GM21717 (cell line): ENCODE results near the gene E2F3.
"Not testable (repeated sequence)": the region's sequence is repeated elsewhere in the genome, so short reads cannot be mapped to it uniquely, and the experiment has no call there.

ENCODE experiments used
- ATAC-seq: cut with Tn5 transposase; IDR thresholded peaks from one replicate; pipeline ENCODE4 v1.9.1; 2021; ENCODE audit warnings: mild to moderate bottlenecking, moderate library complexity; ENCODE audit not compliant: unreplicated experiment

The E2F3 gene

DNA sequence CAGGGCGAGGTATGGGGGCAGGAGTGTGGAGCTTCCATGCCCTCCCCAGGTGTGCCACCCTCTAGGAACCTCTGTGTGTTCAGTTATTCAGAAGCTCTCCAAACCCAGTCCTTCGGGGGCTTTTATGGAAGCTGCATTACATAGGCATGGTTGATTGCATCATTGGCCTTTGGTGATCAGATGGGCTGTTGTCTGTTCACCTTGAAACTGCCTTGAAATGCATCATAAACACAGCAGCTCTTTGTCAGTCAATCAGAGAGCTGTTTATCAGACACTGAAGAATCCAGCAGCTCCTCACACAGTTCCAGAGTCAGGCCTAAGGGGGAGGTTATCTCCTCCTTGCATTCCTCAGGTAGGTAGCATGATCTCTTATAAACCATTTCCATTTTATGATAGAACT is 62.4 kb downstream of the E2F3 start:
- ATAC-seq = no peak

DNA sequence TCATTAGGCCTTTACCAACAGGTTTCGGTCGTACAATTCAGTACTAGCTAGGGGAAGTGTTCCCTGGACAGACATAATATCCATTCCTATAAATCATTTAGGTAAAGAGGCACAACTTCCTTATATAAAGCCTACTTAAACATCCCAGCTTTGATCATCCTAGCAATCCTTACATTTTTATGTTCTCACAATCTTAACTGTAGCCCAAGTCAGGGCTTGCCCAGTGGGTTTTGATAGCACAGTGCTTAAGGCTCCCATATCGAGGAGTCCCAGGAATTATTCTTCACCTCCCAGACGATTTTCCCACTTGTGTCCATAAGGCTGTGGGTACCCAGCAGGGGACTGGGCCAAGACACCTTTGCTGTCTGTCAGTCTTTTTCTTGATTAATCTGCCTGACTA is 63.2 kb downstream of the E2F3 start:
- ATAC-seq = no peak

GRCh38 chr6:20465616-20466015 is 63.9 kb downstream of the E2F3 start:
- not testable (repeated sequence) for ATAC-seq

DNA sequence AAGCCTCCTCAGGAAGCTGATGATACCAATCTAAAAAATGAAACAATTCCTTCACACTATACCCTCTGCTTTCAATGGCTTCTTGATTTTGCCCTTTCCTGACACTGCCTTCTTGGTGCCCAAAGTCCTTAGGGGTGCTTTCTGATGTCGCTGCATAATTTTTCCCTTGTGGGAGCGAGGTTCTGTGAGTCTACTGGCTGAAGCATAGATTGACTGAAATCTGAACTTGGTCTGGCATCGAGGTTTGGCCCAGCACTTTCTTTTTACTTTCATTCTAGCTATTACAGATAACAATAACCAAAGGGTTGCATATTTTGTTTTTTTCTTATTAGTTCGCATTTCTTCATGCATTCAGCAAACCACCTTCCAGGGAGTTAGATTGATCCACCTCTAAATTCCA is 65.8 kb downstream of the E2F3 start:
- ATAC-seq = peak; percentile 55

DNA sequence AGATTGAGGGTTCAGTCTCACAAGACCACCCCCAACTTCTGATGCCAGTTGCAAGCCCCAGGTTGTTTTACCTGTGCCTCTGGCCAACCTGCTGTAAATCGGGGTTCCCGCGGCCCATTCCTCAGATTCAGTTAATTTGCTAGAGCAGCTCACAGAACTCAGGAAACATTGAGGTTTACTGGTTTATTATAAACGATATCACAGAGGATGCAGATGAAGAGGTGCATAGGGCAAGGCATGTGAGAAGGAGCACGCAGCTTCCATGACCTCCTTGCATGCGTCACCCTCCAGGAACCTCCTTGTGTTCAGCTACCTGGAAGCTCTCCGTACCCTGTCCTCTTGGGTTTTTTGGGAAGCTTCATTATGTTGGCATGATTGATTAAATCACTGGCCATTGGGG is 66.5 kb downstream of the E2F3 start:
- ATAC-seq = no peak

GRCh38 chr6:20472748-20473147 is 71.1 kb downstream of the E2F3 start:
- no peak for ATAC-seq

GRCh38 chr6:20473518-20473917 is 71.8 kb downstream of the E2F3 start:
- ATAC-seq = no peak

GRCh38 chr6:20474874-20475542 is 73.3 kb downstream of the E2F3 start:
- no peak for ATAC-seq

- no peak for ATAC-seq
Observed at GRCh38 chr6:20476501-20477043, 74.9 kb downstream of the E2F3 start.

- no peak for ATAC-seq
Observed at GRCh38 chr6:20477485-20477884, 75.8 kb downstream of the E2F3 start.

GRCh38 chr6:20479060-20479459 is 77.4 kb downstream of the E2F3 start:
- no peak for ATAC-seq

GRCh38 chr6:20479526-20479925 is 77.8 kb downstream of the E2F3 start:
- no peak for ATAC-seq

DNA sequence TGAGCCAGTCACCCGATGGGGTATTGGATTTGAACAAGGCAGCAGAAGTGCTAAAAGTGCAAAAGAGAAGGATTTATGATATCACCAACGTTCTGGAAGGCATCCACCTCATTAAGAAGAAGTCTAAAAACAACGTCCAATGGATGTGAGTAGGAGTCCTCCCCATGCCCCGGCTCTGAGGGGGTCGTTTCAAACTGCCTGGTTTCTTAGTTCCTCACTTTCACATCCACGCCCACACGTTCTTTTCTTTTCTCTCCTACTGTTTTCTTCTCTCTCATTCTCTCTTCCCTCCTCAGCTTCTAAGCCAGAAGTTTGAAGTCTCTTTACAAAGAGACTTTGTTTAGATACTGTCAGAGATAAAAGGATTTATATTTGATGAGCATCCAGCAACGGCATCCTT is 79.6 kb downstream of the E2F3 start:
- ATAC-seq = no peak

DNA sequence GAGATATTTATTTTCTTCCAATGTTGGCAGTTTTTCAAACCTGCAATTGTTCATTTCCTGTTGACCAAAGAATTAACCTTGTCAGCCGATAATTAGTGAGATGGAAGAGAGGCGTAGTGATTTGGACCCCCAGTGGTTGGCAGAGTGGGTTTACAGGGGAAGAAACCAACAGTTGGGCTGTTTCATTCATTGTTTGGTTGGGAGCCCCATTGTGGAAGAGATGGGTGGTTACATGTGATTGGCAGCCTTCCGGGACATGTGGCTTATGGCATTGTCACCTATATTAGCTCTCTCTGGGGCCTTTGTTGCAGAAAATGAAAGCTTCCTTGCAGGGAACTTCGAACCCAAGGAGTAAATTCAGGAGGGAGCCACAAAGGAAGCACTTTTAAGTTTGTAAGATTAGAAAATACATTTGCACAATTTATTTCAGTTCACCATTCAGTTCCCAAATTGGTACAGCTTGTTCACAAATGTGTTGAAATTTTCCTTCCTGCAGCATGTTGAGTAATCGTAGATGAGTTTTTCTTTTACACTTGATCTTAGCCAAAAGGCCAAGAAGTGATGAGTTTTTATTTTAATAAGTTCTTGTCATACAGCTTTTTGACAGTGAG is 82.3 kb downstream of the E2F3 start:
- ATAC-seq = no peak

DNA sequence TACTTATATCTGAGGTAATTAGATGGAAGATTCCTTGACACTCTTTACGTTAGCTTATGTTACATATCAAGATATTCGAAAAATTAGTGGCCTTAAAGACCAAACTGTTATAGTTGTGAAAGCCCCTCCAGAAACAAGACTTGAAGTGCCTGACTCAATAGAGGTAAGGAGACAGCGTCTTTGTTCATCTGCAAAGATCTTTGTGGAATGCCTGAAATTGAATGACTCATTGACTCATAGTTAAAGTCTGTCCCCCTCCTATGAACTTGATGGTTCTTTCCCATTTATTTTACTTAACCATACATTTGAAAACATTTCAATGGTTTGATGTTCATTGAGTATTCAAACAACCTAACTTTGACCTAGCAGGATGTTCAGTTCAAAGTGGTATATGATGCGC is 85.0 kb downstream of the E2F3 start:
- no peak for ATAC-seq

- ATAC-seq = no peak
Observed at GRCh38 chr6:20487669-20488375, 86.1 kb downstream of the E2F3 start.

DNA sequence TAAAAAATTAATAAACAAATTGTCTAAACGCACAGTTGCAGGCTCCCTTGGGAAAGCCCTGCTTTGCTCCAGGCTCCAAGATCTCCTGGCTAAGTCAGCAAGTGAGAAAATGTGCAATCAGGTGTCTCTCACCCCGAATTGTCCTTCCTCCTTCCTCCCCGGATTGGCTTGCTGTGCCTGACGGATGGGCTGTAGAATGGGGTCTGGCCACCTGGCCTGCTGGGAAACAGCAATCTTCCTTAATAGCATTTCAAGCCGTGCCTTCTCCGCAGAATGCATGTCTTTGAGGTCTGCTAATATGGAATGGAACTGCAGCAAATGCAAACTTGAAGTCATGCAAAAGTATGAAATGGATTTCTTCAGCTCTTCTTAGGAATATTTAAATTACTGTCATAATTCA is 88.9 kb downstream of the E2F3 start:
- no peak for ATAC-seq

DNA sequence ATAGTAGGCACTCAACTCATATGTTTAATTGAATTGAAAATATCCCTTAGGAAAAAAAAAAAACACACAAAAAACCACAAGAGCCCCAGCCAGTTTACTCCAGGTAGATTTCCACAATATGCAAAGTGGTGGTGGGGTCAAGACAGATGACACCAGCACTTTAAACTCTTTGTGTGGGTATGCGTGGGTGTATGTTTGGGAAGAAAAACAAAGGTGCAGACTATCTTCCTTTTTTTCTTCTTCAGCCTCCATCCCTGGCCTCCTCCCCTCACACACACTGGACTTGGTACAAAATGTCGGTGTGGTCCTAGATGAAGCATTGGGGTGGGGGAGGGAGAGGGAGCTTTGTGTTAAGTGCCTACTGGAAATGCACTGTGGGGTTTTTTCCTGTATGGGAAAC is 90.4 kb downstream of the E2F3 start:
- ATAC-seq = no peak

DNA sequence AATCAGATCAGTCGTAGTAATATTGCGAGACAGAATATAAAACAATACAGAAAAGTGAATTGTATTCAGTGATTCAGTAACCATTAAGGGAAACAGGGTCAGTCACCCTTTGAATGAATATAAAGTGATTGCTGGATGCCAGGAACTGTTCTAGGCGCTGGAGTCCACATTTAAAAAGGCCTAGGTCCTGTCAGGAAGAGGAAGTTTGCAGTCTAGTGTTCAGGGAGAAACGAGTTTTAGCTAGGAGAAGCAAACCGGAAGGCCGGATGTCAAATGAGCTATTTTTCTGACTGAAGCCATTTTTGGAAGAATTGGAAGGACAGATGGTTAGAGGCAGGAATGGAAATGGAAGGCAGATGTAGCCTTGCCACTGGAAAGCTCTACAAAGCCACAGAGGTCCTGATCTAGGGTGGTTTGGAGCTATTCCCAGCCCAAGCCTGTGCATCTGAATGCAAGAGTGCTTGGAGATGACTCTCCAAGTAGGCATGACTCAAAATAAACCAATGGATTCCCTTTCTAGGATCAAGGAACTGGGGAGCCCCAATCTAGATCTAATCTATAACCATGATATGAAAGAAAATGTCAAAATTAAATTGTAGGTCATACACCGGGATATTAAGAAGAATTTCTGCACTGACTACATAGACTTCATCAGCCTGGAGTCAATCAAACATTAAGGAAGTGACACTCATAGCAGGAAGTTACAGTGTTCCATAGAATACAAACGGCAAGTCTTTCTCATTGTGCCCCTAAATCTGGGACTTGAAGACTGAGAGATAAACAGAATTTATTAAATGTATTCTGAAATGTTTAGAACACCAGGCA is 95.7 kb downstream of the E2F3 start:
- ATAC-seq = no peak

GRCh38 chr6:20498041-20498385 is 96.3 kb downstream of the E2F3 start:
- ATAC-seq = no peak

DNA sequence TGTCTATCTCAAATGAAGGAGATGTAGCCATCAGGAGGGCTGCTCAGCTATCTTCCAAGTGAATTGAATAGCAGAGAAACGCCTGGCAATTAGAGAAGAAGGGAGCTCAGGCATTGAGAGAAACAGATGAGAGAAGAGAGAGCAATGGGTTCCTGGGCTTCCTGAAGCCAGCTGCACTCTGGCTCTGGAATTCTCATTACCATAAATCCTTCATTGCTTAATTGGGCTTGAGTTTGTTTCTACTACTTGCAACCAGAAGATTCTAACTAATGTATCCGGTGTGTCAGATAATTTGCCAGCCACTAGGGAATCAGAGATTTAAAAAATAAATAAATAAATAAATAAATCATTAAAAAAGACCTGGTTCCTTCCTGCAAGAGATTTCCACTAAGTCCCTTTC is 107.5 kb downstream of the E2F3 start:
- ATAC-seq = no peak
